Panc1 (cell line): ENCODE results near the gene AKAP14. TPM values are rescaled to one million over a fixed set of nuclear protein-coding genes. Genes with fewer than 3 reads are reported as not detected.
"Not testable (repeated sequence)": the region's sequence is repeated elsewhere in the genome, so short reads cannot be mapped to it uniquely, and the experiment has no call there.

ENCODE experiments used
- ATAC-seq: fragments of 200-7000 bp; cut with Tn5 transposase; 2 replicates; pipeline ENCODE4 v1.9.1; 2020; ENCODE audit warnings: mild to moderate bottlenecking, moderate library complexity
- BruUV-seq: library from RNA; stranded (reverse); fragments of 400-500 nt; replicated peaks from 2 replicates; lab custom pipeline; 2021; lab: Mats Ljungman, UMichigan
- CTCF ChIA-PET: fragments of 300-600 bp; sonication (Branson Sonifier 250); formaldehyde crosslinking; loops from one replicate; lab custom pipeline; 2022; ENCODE audit warnings: antibody characterized with exemption; lab: Charles Lee
- POLR2A ChIA-PET: fragments of 300-600 bp; sonication (Branson Sonifier 250); formaldehyde crosslinking; loops from one replicate; lab custom pipeline; 2022; ENCODE audit warnings: antibody characterized with exemption; lab: Charles Lee
- DNase-seq: peaks from one replicate; pipeline ENCODE4 v3.0.0-alpha.2; 2010; ENCODE audit warnings: low read depth, low spot score
- H3K27ac ChIP-seq: 2 replicates; pipeline ENCODE4 v1.5.1; 2011; ENCODE audit warnings: mild to moderate bottlenecking, low read length, inconsistent platforms
- H3K27me3 ChIP-seq: fragments of 200-500 bp; sonication (Bioruptor generic); 2 replicates; pipeline ENCODE4 v1.6.0; 2014; ENCODE audit warnings: low read length, inconsistent platforms; ENCODE audit not compliant: control insufficient read depth, insufficient read depth
- H3K36me3 ChIP-seq: fragments of 200-500 bp; sonication (Bioruptor generic); 2 replicates; pipeline ENCODE4 v1.5.1; 2014; ENCODE audit warnings: inconsistent platforms, mild to moderate bottlenecking, low read length, moderate library complexity; ENCODE audit not compliant: control insufficient read depth, insufficient read depth
- H3K4me1 ChIP-seq: 2 replicates; pipeline ENCODE4 v1.5.1; 2011; ENCODE audit warnings: inconsistent platforms, mild to moderate bottlenecking, low read length, moderate library complexity; ENCODE audit not compliant: control insufficient read depth, insufficient read depth
- H3K4me3 ChIP-seq, 2 experiments: 2 replicates each; pipeline ENCODE4 v1.5.1; 2011 to 2012; ENCODE audit warnings: low read depth in 2 of 2, low read length in 2 of 2, mild to moderate bottlenecking in 2 of 2, inconsistent platforms in 1 of 2, moderate library complexity in 1 of 2
- H3K9me3 ChIP-seq: fragments of 200-500 bp; sonication (Bioruptor generic); 2 replicates; pipeline ENCODE4 v1.5.1; 2014; ENCODE audit warnings: low read depth, mild to moderate bottlenecking, inconsistent platforms, low read length, moderate library complexity; ENCODE audit not compliant: control insufficient read depth, insufficient read depth
- CTCF ChIP-seq: fragments of 450-650 bp; IDR thresholded peaks from 2 replicates; pipeline ENCODE4 v1.5.1; 2017; ENCODE audit warnings: mild to moderate bottlenecking
- POLR2AphosphoS5 ChIP-seq: IDR thresholded peaks from 2 replicates; pipeline ENCODE4 v1.6.1; 2012; ENCODE audit warnings: mild to moderate bottlenecking, low read depth, low read length, moderate library complexity
- SIN3A ChIP-seq: IDR thresholded peaks from 2 replicates; pipeline ENCODE4 v1.6.1; 2012; ENCODE audit warnings: low read depth, mild to moderate bottlenecking, low read length, moderate library complexity, borderline replicate concordance; ENCODE audit not compliant: insufficient read depth
- TCF7L2 ChIP-seq: IDR thresholded peaks from 2 replicates; pipeline ENCODE4 v1.6.1; 2011; ENCODE audit warnings: mild to moderate bottlenecking, low read depth, low read length, inconsistent platforms
- in situ Hi-C: cut with HindIII; loops from 2 replicates; pipeline ENCODE4 v1.10.0; 2016; ENCODE audit warnings: low sequenced_read_pairs, low pct_unique_long_range_greater_than_20kb
- intact Hi-C: fragments of 100-400 bp; cut with micrococcal nuclease; formaldehyde crosslinking; loops from one replicate; pipeline ENCODE4 v1.10.0; 2022; ENCODE audit not compliant: unreplicated experiment
- total RNA-seq: library from RNA; stranded (reverse); gene quantifications from one replicate; pipeline ENCODE4 v1.2.1, GENCODE V29; 2021; ENCODE audit not compliant: unreplicated experiment
- TF ChIP-seq, protein P1 (sequence below), 2 experiments: IDR thresholded peaks; 2 replicates each; pipeline ENCODE4 v1.6.1; 2011 to 2012; ENCODE audit warnings: low read depth in 2 of 2, control low read depth in 1 of 2, low read length in 1 of 2, mild to moderate bottlenecking in 1 of 2, moderate library complexity in 1 of 2; ENCODE audit not compliant: insufficient read depth in 1 of 2

Gene AKAP14
- total RNA-seq, 1 experiment from 2014 or later: 0.28 TPM

DNA sequence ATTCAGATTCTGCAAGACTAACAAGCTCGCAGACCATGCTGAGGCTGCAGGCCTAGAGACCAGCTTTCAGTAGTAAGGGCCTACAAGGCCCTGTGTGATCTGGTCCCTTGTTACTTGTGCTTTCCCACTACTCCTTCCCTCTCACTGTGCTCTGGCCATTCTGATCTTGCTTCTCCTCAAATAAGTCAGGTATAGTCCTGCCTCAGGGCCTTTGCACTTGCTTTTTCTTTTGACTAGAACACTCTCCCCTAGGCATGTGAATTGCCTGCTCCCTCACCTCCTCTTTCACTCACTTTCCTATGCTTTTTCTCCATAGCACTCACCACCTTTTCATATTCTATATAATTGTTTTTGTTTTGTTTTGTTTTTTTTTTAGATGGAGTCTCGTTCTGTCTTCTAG, 22.2 kb downstream of the AKAP14 start:
- POLR2A ChIA-PET: no interaction called here
- no peak for ATAC-seq
- Histone ChIP-seq H3K27me3 (no peaks in the 10 kb centered on the region), H3K27ac (no peak overlapping the region), H3K36me3 (no peaks in the 10 kb centered on the region), H3K4me3 (no peak overlapping the region), H3K9me3 (no peaks in the 10 kb centered on the region), H3K4me1 (no peaks in the 10 kb centered on the region)
- in situ Hi-C loops: no loop called here
- BruUV-seq: no TSS peak
- TF ChIP-seq TCF7L2 (no peak), SIN3A (no peak), POLR2AphosphoS5 (no peak), CTCF (no peak)
- TF ChIP-seq, protein P1, sequence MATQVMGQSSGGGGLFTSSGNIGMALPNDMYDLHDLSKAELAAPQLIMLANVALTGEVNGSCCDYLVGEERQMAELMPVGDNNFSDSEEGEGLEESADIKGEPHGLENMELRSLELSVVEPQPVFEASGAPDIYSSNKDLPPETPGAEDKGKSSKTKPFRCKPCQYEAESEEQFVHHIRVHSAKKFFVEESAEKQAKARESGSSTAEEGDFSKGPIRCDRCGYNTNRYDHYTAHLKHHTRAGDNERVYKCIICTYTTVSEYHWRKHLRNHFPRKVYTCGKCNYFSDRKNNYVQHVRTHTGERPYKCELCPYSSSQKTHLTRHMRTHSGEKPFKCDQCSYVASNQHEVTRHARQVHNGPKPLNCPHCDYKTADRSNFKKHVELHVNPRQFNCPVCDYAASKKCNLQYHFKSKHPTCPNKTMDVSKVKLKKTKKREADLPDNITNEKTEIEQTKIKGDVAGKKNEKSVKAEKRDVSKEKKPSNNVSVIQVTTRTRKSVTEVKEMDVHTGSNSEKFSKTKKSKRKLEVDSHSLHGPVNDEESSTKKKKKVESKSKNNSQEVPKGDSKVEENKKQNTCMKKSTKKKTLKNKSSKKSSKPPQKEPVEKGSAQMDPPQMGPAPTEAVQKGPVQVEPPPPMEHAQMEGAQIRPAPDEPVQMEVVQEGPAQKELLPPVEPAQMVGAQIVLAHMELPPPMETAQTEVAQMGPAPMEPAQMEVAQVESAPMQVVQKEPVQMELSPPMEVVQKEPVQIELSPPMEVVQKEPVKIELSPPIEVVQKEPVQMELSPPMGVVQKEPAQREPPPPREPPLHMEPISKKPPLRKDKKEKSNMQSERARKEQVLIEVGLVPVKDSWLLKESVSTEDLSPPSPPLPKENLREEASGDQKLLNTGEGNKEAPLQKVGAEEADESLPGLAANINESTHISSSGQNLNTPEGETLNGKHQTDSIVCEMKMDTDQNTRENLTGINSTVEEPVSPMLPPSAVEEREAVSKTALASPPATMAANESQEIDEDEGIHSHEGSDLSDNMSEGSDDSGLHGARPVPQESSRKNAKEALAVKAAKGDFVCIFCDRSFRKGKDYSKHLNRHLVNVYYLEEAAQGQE (IDR thresholded peaks at IDR 0.05; ENCODE audit: insufficient read depth in 1 of 2, low read depth in 2 of 2, low read length in 1 of 2): no peak
- DNase-seq: no peak
- CTCF ChIA-PET: no interaction called here
- intact Hi-C loops: no loop called here

DNA sequence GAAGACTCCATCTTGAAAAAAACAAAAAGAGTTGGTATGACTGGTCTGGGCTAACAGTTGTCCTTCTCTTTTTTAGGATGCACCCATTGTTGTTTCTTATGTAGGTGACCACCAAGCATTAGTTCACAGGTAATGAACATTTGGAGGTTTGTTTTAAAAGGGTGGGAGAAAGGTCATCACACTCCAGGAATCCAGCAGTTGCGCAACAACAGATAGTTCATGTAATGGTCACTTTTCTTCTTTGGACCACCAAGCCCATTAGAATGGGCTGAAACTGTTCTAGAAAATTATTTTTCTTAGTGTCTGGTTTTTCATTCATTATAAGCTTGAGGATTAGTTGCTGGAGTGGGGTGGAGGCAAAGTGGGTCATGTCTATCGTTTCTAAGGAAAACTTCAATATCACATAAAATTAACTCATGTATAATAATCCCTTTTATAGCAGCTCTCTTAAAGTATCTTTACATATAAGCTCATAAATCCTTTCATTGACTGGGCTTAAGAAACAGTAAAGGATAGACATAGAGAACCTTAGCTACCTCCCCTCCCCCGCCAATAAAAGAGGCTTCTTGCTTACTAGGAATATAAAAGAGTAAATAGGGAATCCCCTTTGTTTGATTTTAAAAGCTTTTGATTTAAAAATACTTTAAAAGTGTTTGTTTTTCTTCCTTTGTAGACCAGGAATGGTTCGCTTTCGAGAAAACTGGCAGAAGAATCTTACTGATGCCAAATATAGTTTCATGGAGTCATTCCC, 24.3 kb downstream of the AKAP14 start:
- Histone ChIP-seq H3K4me1 (no peaks in the 10 kb centered on the region), H3K9me3 (no peaks in the 10 kb centered on the region), H3K27ac (no peak overlapping the region), H3K4me3 (no peak overlapping the region), H3K36me3 (no peaks in the 10 kb centered on the region), H3K27me3 (no peaks in the 10 kb centered on the region)
- intact Hi-C loops: no loop called here
- TF ChIP-seq SIN3A: no peak
- TF ChIP-seq, protein P1 (IDR thresholded peaks at IDR 0.05; ENCODE audit: insufficient read depth in 1 of 2, low read depth in 2 of 2, low read length in 1 of 2): no peak
- TF ChIP-seq CTCF: no peak
- no peak for TF ChIP-seq TCF7L2
- TF ChIP-seq POLR2AphosphoS5: no peak
- ATAC-seq (no peak), DNase-seq (no peak)
- in situ Hi-C loops: no loop called here
- ChIA-PET CTCF (interaction anchor here (0.5 kb wide), 1 partner anchor 42 kb away, joined by 3 read pairs; no protein-coding TSS in a partner anchor), POLR2A (no interaction called here)
- BruUV-seq: no TSS peak

DNA sequence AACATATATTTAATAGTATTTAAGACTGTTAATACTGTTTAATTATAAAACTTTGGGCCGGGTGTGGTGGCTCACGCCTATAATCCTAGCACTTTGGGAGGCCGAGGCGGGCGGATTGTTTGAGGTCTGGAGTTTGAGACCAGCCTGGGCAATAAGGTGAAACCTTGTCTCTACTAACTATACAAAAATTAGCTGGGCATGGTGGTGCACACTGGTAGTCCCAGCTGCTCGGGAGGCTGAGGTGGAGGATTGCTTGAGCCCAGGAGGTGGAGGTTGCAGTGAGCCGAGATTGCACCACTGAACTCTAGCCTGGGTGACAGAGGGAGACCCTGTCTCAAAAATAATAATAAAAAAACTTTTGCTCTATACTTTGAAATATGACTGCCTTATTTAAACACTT, 26.7 kb downstream of the AKAP14 start:
- POLR2A ChIA-PET, in situ Hi-C loops, H3K27ac ChIP-seq, ATAC-seq, H3K36me3 ChIP-seq, H3K9me3 ChIP-seq, H3K4me3 ChIP-seq, DNase-seq, H3K27me3 ChIP-seq, BruUV-seq, intact Hi-C loops, H3K4me1 ChIP-seq, CTCF ChIA-PET: not testable (repeated sequence)
